HCT116 (cell line): ENCODE results near the gene ATG16L2. TPM values are rescaled to one million over a fixed set of nuclear protein-coding genes. Genes with fewer than 3 reads are reported as not detected.
A peak's percentile ranks its signal among the peaks of the same experiment; 100 is the strongest.

Experiments used
- ATAC-seq: fragments of 200-7000 bp; cut with Tn5 transposase; 2 replicates; pipeline ENCODE4 v1.9.1; 2020; ENCODE audit warnings: mild to moderate bottlenecking, moderate library complexity
- BruUV-seq: library from RNA; stranded (reverse); fragments of 400-500 nt; replicated peaks from 2 replicates; lab custom pipeline; 2021; lab: Mats Ljungman, UMichigan
- CTCF ChIA-PET: fragments of 300-600 bp; sonication (Branson Sonifier 250); formaldehyde crosslinking; loops from one replicate; lab custom pipeline; 2021; ENCODE audit warnings: antibody characterized with exemption; lab: Charles Lee
- POLR2A ChIA-PET: fragments of 300-600, 350-600 bp; sonication (Branson Sonifier 250); formaldehyde crosslinking; loops from one replicate; lab custom pipeline; 2021; ENCODE audit warnings: antibody characterized with exemption; lab: Charles Lee
- RAD21 ChIA-PET, 2 experiments: fragments of 300-600 bp; sonication (Branson Sonifier 250); formaldehyde crosslinking; loops; one replicate each; lab custom pipeline; 2023; ENCODE audit warnings: low total read pairs in 2 of 2; ENCODE audit not compliant: uncharacterized antibody in 2 of 2, unreplicated experiment in 2 of 2, low non-redundant PET in 1 of 2; lab: Charles Lee
- DNase-seq: peaks from one replicate; pipeline ENCODE4 v3.0.0-alpha.2; 2010; ENCODE audit warnings: low read depth, low spot score
- H2AFZ ChIP-seq: fragments of 200-600 bp; shearing (Covaris generic), sonication (generic); 2 replicates; pipeline ENCODE4 v1.6.1; 2017; ENCODE audit warnings: low read depth, mixed run types, mixed read lengths, antibody characterized with exemption, low read length; ENCODE audit not compliant: poor library complexity, severe bottlenecking
- H3K27ac ChIP-seq: 2 replicates; pipeline ENCODE4 v1.5.1; 2012; ENCODE audit warnings: low read depth, low read length
- H3K27me3 ChIP-seq: fragments of 200-600 bp; sonication (generic); 2 replicates; pipeline ENCODE4 v1.6.1; 2016; ENCODE audit warnings: mixed run types, low read length, mixed read lengths; ENCODE audit not compliant: insufficient read depth
- H3K36me3 ChIP-seq, 2 experiments: fragments of 200-500 bp in 1 of 2; fragments of 200-600 bp in 1 of 2; sonication (Bioruptor generic) in 1 of 2; sonication (generic) in 1 of 2; 2 replicates each; pipeline versions ENCODE4 v1.5.1 to v1.6.1; 2014 to 2016; ENCODE audit warnings: low read length in 2 of 2, inconsistent platforms in 1 of 2, mixed read lengths in 1 of 2, mixed run types in 1 of 2; ENCODE audit not compliant: insufficient read depth in 2 of 2, control insufficient read depth in 1 of 2
- H3K4me1 ChIP-seq, 2 experiments: fragments of 200-600 bp in 1 of 2; sonication (generic) in 1 of 2; 2 replicates each; pipeline versions ENCODE4 v1.5.1 to v1.6.1; 2012 to 2017; ENCODE audit warnings: low read length in 2 of 2, inconsistent platforms in 1 of 2, mild to moderate bottlenecking in 1 of 2, mixed read lengths in 1 of 2, mixed run types in 1 of 2, moderate library complexity in 1 of 2; ENCODE audit not compliant: insufficient read depth in 2 of 2, control insufficient read depth in 1 of 2
- H3K4me2 ChIP-seq: fragments of 200-600 bp; sonication (generic); 2 replicates; pipeline ENCODE4 v1.6.1; 2017; ENCODE audit warnings: mixed run types, low read length, mixed read lengths
- H3K4me3 ChIP-seq, 2 experiments: fragments of 200-600 bp in 1 of 2; sonication (generic) in 1 of 2; replicated peaks in 1 of 2; 2 replicates each; pipeline ENCODE4 v1.5.1; 2011 to 2016; ENCODE audit warnings: low read length in 2 of 2, control low read depth in 1 of 2, low read depth in 1 of 2, mild to moderate bottlenecking in 1 of 2, mixed read lengths in 1 of 2, mixed run types in 1 of 2
- H3K79me2 ChIP-seq: fragments of 200-600 bp; sonication (generic); 2 replicates; pipeline ENCODE4 v1.6.1; 2017; ENCODE audit warnings: mild to moderate bottlenecking, mixed run types, low read length, moderate library complexity, mixed read lengths; ENCODE audit not compliant: insufficient read depth
- H3K9ac ChIP-seq: fragments of 200-600 bp; sonication (generic); 2 replicates; pipeline ENCODE4 v1.6.1; 2016; ENCODE audit warnings: low read length, mixed read lengths
- H3K9me2 ChIP-seq: fragments of 200-600 bp; sonication (generic), shearing (Covaris generic); 2 replicates; pipeline ENCODE4 v1.6.1; 2017; ENCODE audit warnings: mixed run types, mild to moderate bottlenecking, moderate library complexity; ENCODE audit not compliant: insufficient read depth
- H3K9me3 ChIP-seq, 2 experiments: fragments of 200-500 bp in 1 of 2; fragments of 200-600 bp in 1 of 2; sonication (Bioruptor generic) in 1 of 2; sonication (generic) in 1 of 2; 2 replicates each; pipeline ENCODE4 v1.6.1; 2014 to 2017; ENCODE audit warnings: low read length in 2 of 2, mixed read lengths in 2 of 2, inconsistent platforms in 1 of 2, low read depth in 1 of 2, mild to moderate bottlenecking in 1 of 2, mixed run types in 1 of 2, moderate library complexity in 1 of 2; ENCODE audit not compliant: control insufficient read depth in 1 of 2, insufficient read depth in 1 of 2
- H4K20me1 ChIP-seq: fragments of 200-600 bp; sonication (generic), shearing (Covaris generic); 2 replicates; pipeline ENCODE4 v1.6.1; 2017; ENCODE audit warnings: mixed run types, mild to moderate bottlenecking, moderate library complexity; ENCODE audit not compliant: insufficient read depth
- ATF3 ChIP-seq: IDR thresholded peaks from 2 replicates; pipeline ENCODE4 v1.6.1; 2012
- CEBPB ChIP-seq: IDR thresholded peaks from 2 replicates; pipeline ENCODE4 v1.6.1; 2012; ENCODE audit warnings: low read depth
- CTCF ChIP-seq, 3 experiments: fragments of 200-600 bp in 1 of 3; sonication (generic) in 1 of 3; IDR thresholded peaks in 2 of 3; conservative IDR thresholded peaks in 1 of 3; 2 replicates each; pipeline ENCODE4 v1.5.1; 2012 to 2017; ENCODE audit warnings: low read depth in 2 of 3, low read length in 2 of 3, antibody characterized with exemption in 1 of 3, borderline replicate concordance in 1 of 3, control low read depth in 1 of 3, mild to moderate bottlenecking in 1 of 3, mixed read lengths in 1 of 3, mixed run types in 1 of 3, moderate library complexity in 1 of 3; ENCODE audit not compliant: insufficient read depth in 1 of 3
- EGR1 ChIP-seq: IDR thresholded peaks from 2 replicates; pipeline ENCODE4 v1.6.1; 2012; ENCODE audit warnings: low read depth
- ELF1 ChIP-seq: IDR thresholded peaks from 2 replicates; pipeline ENCODE4 v1.6.1; 2012; ENCODE audit warnings: low read depth, borderline replicate concordance
- EZH2phosphoT487 ChIP-seq: fragments of 200-600 bp; IDR thresholded peaks from 2 replicates; pipeline ENCODE4 v1.6.1; 2018; ENCODE audit warnings: antibody characterized with exemption, borderline replicate concordance
- JUND ChIP-seq: IDR thresholded peaks from 2 replicates; pipeline ENCODE4 v1.6.1; 2012
- MAX ChIP-seq: IDR thresholded peaks from 2 replicates; pipeline ENCODE4 v1.6.1; 2012
- POLR2A ChIP-seq: IDR thresholded peaks from 2 replicates; pipeline ENCODE4 v1.7.0; 2011; ENCODE audit warnings: borderline replicate concordance; ENCODE audit not compliant: insufficient read depth, insufficient read length; ENCODE audit errors: extremely low read depth
- POLR2AphosphoS5 ChIP-seq: IDR thresholded peaks from 2 replicates; pipeline ENCODE4 v1.6.1; 2011; ENCODE audit warnings: mild to moderate bottlenecking, low read depth, low read length, moderate library complexity
- RAD21 ChIP-seq: IDR thresholded peaks from 2 replicates; pipeline ENCODE4 v1.6.1; 2012; ENCODE audit warnings: low read depth, mild to moderate bottlenecking
- REST ChIP-seq: IDR thresholded peaks from 2 replicates; pipeline ENCODE4 v1.6.1; 2012; ENCODE audit warnings: low read depth
- SIN3A ChIP-seq: IDR thresholded peaks from 2 replicates; pipeline ENCODE4 v1.6.1; 2012; ENCODE audit warnings: low read depth
- SP1 ChIP-seq: IDR thresholded peaks from 2 replicates; pipeline ENCODE4 v1.6.1; 2012; ENCODE audit warnings: low read depth
- SRF ChIP-seq: IDR thresholded peaks from 2 replicates; pipeline ENCODE4 v1.6.1; 2012; ENCODE audit warnings: low read depth
- TCF7L2 ChIP-seq: IDR thresholded peaks from 2 replicates; pipeline ENCODE4 v1.7.0; 2011; ENCODE audit warnings: borderline replicate concordance, inconsistent platforms; ENCODE audit not compliant: insufficient read depth, insufficient read length; ENCODE audit errors: extremely low read depth
- YY1 ChIP-seq: IDR thresholded peaks from 2 replicates; pipeline ENCODE4 v1.6.1; 2011; ENCODE audit warnings: low read length, low read depth, moderate library complexity, mild to moderate bottlenecking; ENCODE audit not compliant: insufficient replicate concordance; ENCODE audit errors: extremely low read depth
- ZFX ChIP-seq: fragments of 450-650 bp; IDR thresholded peaks from 2 replicates; pipeline ENCODE4 v1.6.1; 2017
- ZNF274 ChIP-seq: fragments of 200-500 bp; sonication (Bioruptor generic); IDR thresholded peaks from 2 replicates; pipeline ENCODE4 v1.6.1; 2014; ENCODE audit warnings: mild to moderate bottlenecking, low read depth, low read length, inconsistent platforms
- intact Hi-C: fragments of 100-400 bp; cut with micrococcal nuclease; formaldehyde crosslinking; loops from 2 replicates; pipeline ENCODE4 v1.10.0; 2022
- total RNA-seq: library from RNA; stranded (reverse); gene quantifications from one replicate; pipeline ENCODE4 v1.2.1, GENCODE V29; 2021; ENCODE audit not compliant: unreplicated experiment

The ATG16L2 gene
- total RNA-seq, 1 experiment from 2014 or later, result 15.2 TPM

- TF ChIP-seq CTCF (IDR thresholded peaks at IDR 0.05 in 2 of 3, conservative IDR thresholded peaks at IDR 0.05 in 1 of 3; ENCODE audit: borderline replicate concordance in 1 of 3, insufficient read depth in 1 of 3, low read depth in 2 of 3, low read length in 2 of 3) (no peak), EZH2phosphoT487 (no peak), CEBPB (no peak), POLR2A (no peak), EGR1 (no peak), SRF (no peak), POLR2AphosphoS5 (no peak), ZFX (no peak), SIN3A (no peak), SP1 (no peak), RAD21 (no peak), ATF3 (no peak), JUND (no peak)
Measured at GRCh38 chr11:72793076-72793424, 21.2 kb upstream of the ATG16L2 start (continued).

- RAD21 ChIA-PET, result interaction anchor here in 1 of 2 experiments (1.2 kb wide), 1 partner anchor 69 kb away, joined by 6 read pairs; no protein-coding TSS in a partner anchor
- ATAC-seq, result peak; percentile 94
- TF ChIP-seq MAX, result peak; percentile 89
- TF ChIP-seq YY1, result peak; percentile 90
- peak; percentile 35 for TF ChIP-seq TCF7L2
- TF ChIP-seq JUND, result no peak
- peak; percentile 54 for TF ChIP-seq POLR2AphosphoS5
- TF ChIP-seq CEBPB, result no peak
- TF ChIP-seq ZNF274, result no peak
- TF ChIP-seq POLR2A, result peak; percentile 20
- no peak; the same call in 1 of the 2 replicates for TF ChIP-seq ELF1
- no peak for TF ChIP-seq REST
Measured at GRCh38 chr11:72793425-72794367, 20.5 kb upstream of the ATG16L2 start, which contains the start of gene STARD10. Gene STARD10 (minus strand): TSS chr11:72794047. CDS start chr11:72781181, 12,866 bp downstream.

More at GRCh38 chr11:72793425-72794367, 20.5 kb upstream of the ATG16L2 start, which contains the start of gene STARD10:
- no peaks in the 10 kb centered on the region for H3K79me2 ChIP-seq
- H3K36me3 ChIP-seq, result no peaks in the 10 kb centered on the region
- peak within 1 kb of the TSS; percentile 57 for H3K27ac ChIP-seq
- H3K9me3 ChIP-seq, result no peaks in the 10 kb centered on the region
- BruUV-seq, result TSS peak; percentile 93
- peak within 1 kb of the TSS; percentile 92 for H2AFZ ChIP-seq
- H3K9ac ChIP-seq, result peak within 1 kb of the TSS; percentile 62
- ChIA-PET POLR2A (interaction anchor here (0.9 to 2.1 kb wide), 5 partner anchors 10 to 74 kb away, joined by 3 to 10 read pairs (median 4); no protein-coding TSS in a partner anchor), CTCF (interaction anchor here (0.6 to 2.9 kb wide), 17 partner anchors 9 to 504 kb away, joined by 3 to 26 read pairs (median 3); no protein-coding TSS in a partner anchor)
- H3K4me1 ChIP-seq, result peaks cover 19 to 57% of the 10 kb centered on the region in 2 experiments
- H3K27me3 ChIP-seq, result no peaks in the 10 kb centered on the region
- peak within 1 kb of the TSS; percentile 53 to 70 for H3K4me3 ChIP-seq
- DNase-seq, result peak; percentile 87
- no peaks in the 10 kb centered on the region for H3K9me2 ChIP-seq
- H4K20me1 ChIP-seq, result no peaks in the 10 kb centered on the region
- intact Hi-C loops, result loop anchor here (1.0 kb wide), 1 partner anchor 68 kb away; no protein-coding TSS in a partner anchor
- peak within 1 kb of the TSS; percentile 84 for H3K4me2 ChIP-seq
